Eye (tissue), 1 donor: ENCODE measurements around the gene EFCAB5.
A peak's percentile ranks its signal among the peaks of the same experiment; 100 is the strongest.
"Not testable (repeated sequence)": the region's sequence is repeated elsewhere in the genome, so short reads cannot be mapped to it uniquely, and the experiment has no call there.

Experiments
- DNase-seq: peaks from one replicate; pipeline ENCODE4 v3.0.0-alpha.2; 2015

The EFCAB5 gene

GRCh38 chr17:30103921-30104320, 162.5 kb downstream of the EFCAB5 start:
- peak; percentile 9 for DNase-seq

- DNase-seq = peak; percentile 97
Observed at GRCh38 chr17:30104575-30105339, 163.3 kb downstream of the EFCAB5 start.

GRCh38 chr17:30112794-30113193, 171.4 kb downstream of the EFCAB5 start:
- no peak for DNase-seq

- no peak for DNase-seq
Observed at GRCh38 chr17:30113213-30113612, 171.8 kb downstream of the EFCAB5 start.

GRCh38 chr17:30116345-30116660, 174.9 kb downstream of the EFCAB5 start:
- DNase-seq = no peak

GRCh38 chr17:30116661-30117551, 175.5 kb downstream of the EFCAB5 start, which contains the start of gene NSRP1:
Gene NSRP1 (plus strand): TSS chr17:30116816. CDS start chr17:30116844, 28 bp downstream.
- peak; percentile 98 for DNase-seq

- peak; percentile 45 for DNase-seq
Observed at GRCh38 chr17:30117675-30118081, 176.2 kb downstream of the EFCAB5 start.

- not testable (repeated sequence) for DNase-seq
Observed at GRCh38 chr17:30118635-30119034, 177.2 kb downstream of the EFCAB5 start.

GRCh38 chr17:30124273-30124796, 182.9 kb downstream of the EFCAB5 start:
- no peak for DNase-seq

GRCh38 chr17:30130121-30130520, 188.7 kb downstream of the EFCAB5 start:
- no peak for DNase-seq

- no peak for DNase-seq
Observed at GRCh38 chr17:30132615-30133014, 191.2 kb downstream of the EFCAB5 start.

GRCh38 chr17:30133197-30133596, 191.8 kb downstream of the EFCAB5 start:
- no peak for DNase-seq

GRCh38 chr17:30134551-30134950, 193.1 kb downstream of the EFCAB5 start:
- no peak for DNase-seq

GRCh38 chr17:30137158-30137557, 195.7 kb downstream of the EFCAB5 start:
- DNase-seq = no peak

- not testable (repeated sequence) for DNase-seq
Observed at GRCh38 chr17:30147860-30148259, 206.4 kb downstream of the EFCAB5 start.

- no peak for DNase-seq
Observed at GRCh38 chr17:30148376-30148775, 206.9 kb downstream of the EFCAB5 start.

- DNase-seq = no peak
Observed at GRCh38 chr17:30151471-30151870, 210.0 kb downstream of the EFCAB5 start.

GRCh38 chr17:30153463-30153862, 212.0 kb downstream of the EFCAB5 start:
- DNase-seq = no peak

- no peak for DNase-seq
Observed at GRCh38 chr17:30155389-30155788, 214.0 kb downstream of the EFCAB5 start.
